22Rv1 (cell line): Measurements from ENCODE around the gene GPC5.

Source experiments
- H3K27ac ChIP-seq: fragments of 450-650 bp; 2 replicates; pipeline ENCODE4 v1.5.1; 2017
- ZFX ChIP-seq: fragments of 450-650 bp; IDR thresholded peaks from 2 replicates; pipeline ENCODE4 v1.6.1; 2017; ENCODE audit warnings: antibody characterized with exemption, borderline replicate concordance
- TF ChIP-seq, protein P1 (sequence below): fragments of 450-650 bp; IDR thresholded peaks from 2 replicates; pipeline ENCODE4 v1.5.1; 2017; ENCODE audit warnings: mild to moderate bottlenecking

Gene GPC5

DNA sequence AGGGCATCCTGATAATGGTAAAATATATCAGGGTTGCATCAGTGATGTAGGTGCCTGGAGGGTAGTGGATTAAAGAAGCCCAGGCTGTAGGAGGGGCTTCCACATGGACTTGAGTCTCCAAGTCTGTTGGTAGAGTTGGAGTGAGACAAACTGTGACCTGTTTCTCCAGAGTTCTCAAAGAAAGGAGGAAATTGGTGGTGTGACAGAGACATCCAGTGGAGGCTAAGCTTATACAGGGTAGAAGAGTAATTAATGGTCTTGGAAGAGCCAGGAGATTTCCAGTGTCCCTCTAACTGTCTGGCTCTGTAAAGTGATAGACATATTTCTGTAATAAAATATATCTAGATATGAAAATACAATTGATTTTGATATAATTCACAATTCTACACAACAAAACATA lies 61.1 kb downstream of the GPC5 start:
- H3K27ac ChIP-seq: no peak overlapping the region
- no peak for TF ChIP-seq ZFX
- TF ChIP-seq, protein P1, sequence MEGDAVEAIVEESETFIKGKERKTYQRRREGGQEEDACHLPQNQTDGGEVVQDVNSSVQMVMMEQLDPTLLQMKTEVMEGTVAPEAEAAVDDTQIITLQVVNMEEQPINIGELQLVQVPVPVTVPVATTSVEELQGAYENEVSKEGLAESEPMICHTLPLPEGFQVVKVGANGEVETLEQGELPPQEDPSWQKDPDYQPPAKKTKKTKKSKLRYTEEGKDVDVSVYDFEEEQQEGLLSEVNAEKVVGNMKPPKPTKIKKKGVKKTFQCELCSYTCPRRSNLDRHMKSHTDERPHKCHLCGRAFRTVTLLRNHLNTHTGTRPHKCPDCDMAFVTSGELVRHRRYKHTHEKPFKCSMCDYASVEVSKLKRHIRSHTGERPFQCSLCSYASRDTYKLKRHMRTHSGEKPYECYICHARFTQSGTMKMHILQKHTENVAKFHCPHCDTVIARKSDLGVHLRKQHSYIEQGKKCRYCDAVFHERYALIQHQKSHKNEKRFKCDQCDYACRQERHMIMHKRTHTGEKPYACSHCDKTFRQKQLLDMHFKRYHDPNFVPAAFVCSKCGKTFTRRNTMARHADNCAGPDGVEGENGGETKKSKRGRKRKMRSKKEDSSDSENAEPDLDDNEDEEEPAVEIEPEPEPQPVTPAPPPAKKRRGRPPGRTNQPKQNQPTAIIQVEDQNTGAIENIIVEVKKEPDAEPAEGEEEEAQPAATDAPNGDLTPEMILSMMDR: no peak

- TF ChIP-seq ZFX: no peak
- TF ChIP-seq, protein P1: no peak
- no peak overlapping the region for H3K27ac ChIP-seq
Observed at GRCh38 chr13:91464336-91464735, 65.9 kb downstream of the GPC5 start.

DNA sequence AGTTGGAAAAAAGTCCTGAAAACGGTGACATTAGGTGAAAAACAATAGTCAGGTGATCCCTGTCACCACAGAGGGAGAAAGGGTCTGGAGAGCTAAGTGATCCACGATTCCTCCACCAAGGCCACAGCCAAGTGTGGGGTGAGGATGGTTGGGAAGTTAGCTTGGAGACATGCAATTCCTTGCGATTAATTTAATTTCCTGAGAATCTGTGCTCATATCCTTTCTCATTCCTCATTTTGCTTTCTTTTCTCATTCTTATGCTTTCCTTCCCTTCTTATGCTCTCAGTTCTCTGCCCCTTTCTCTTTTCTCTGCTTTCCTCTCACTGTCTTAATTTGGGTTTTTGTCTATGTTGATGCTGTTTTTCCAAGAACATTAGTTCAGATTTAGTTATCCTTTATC lies 68.8 kb downstream of the GPC5 start:
- TF ChIP-seq ZFX: no peak
- TF ChIP-seq, protein P1: no peak
- no peak overlapping the region for H3K27ac ChIP-seq

DNA sequence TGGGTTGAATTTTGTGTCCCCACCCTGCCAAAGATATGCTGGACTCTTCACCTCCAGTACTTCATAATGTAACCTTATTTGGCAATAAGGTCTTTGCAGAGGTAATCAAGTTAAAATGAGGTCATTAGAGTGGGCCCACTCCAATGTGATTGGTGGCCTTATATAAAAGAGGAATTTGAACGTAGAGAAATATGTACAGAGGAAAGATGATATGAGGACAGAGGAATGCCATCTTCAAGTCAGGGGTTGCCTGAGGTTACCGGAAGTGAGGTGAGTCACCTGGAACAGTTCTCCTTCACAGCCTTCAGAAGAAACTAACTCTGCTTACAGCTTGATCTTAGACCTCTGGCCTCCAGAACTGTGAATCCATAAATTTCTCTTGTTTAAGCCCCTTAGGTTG lies 69.9 kb downstream of the GPC5 start:
- H3K27ac ChIP-seq: no peak overlapping the region
- TF ChIP-seq, protein P1: no peak
- TF ChIP-seq ZFX: no peak

DNA sequence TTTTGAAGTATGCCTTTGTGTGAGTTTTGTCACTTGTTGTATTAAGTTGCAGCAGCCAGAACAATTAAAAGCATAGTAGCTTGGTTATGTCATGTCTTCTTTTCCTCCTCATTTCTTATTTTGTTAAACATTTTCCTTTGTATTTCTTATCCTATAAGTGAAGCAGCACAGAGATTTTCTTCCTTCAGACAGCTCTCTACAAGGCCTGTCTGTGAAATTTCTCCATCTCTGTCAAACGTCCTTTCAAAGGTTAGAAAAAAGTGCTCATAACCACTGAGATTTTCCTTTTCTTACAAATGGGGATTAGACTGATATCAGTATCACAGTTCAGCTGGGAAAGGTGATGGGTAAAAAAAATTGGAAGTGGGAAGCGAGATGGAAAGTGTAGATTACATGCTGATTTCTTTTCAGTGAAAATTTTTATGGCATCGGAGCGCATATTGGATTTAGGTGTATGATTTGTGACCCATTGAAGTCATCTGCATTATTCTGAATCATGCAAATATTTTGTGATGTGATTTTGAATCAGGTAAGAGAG lies 71.7 kb downstream of the GPC5 start:
- TF ChIP-seq, protein P1: no peak
- TF ChIP-seq ZFX: no peak
- H3K27ac ChIP-seq: no peak overlapping the region

- no peak overlapping the region for H3K27ac ChIP-seq
- TF ChIP-seq, protein P1: no peak
- no peak for TF ChIP-seq ZFX
Observed at GRCh38 chr13:91470681-91471080, 72.3 kb downstream of the GPC5 start.

- TF ChIP-seq, protein P1: no peak
- no peak for TF ChIP-seq ZFX
- H3K27ac ChIP-seq: no peak overlapping the region
Observed at GRCh38 chr13:91482427-91482826, 84.0 kb downstream of the GPC5 start.
